ENCODE data around the gene CAMK1D. TPM values are rescaled to one million over a fixed set of nuclear protein-coding genes. Genes with fewer than 3 reads are reported as not detected.

The CAMK1D gene
- total RNA-seq, 1 donor from 2014 or later, result 6.5 TPM

DNA sequence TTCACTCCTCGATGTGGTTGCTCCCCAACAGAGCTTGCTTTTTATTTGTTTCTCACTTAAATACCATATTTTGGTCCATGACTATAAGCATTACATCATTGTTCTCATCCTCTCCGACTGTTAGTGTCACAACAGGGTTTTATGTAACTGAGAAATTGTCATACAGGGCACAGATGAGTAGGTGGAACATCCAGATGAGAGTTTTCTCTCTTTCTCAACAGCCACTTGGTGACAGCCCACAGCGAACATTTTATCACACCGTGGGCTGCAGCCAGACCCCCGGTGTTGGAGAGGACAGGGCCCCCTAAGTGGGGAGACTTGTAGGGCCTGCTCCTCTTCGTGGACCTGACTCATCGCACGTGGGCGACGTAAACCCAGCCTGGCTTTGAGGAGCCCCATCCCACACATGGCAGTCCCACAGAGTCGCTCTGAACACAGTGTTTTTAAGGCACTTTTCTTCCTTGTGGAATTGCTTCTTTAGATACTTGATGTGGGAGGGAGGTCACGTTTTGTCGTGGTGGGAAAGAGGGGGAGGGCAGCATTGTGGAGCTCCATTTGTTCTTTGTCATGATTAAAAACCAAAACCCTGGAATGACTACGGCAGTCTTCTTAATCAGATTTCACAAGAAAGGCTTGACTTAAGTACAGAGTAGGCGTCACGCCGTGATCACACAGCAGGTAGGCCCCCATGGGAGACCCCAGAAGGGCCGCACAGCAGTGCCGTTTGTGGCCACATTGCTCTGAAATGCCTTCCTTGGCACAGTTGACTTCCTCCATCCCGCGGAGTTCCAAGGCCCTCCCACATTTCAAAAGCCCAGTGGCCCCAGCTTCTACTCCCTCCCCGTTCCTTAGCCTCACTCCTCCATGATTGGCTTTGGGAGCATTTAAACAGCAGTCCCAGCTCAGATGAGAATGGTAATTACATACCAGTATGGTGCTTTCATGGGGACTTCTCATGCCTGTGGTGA, 431.6 kb downstream of the CAMK1D start:
- H3K9me3 Mint-ChIP-seq, result no peaks in the 10 kb centered on the region
- TF ChIP-seq, protein P1, sequence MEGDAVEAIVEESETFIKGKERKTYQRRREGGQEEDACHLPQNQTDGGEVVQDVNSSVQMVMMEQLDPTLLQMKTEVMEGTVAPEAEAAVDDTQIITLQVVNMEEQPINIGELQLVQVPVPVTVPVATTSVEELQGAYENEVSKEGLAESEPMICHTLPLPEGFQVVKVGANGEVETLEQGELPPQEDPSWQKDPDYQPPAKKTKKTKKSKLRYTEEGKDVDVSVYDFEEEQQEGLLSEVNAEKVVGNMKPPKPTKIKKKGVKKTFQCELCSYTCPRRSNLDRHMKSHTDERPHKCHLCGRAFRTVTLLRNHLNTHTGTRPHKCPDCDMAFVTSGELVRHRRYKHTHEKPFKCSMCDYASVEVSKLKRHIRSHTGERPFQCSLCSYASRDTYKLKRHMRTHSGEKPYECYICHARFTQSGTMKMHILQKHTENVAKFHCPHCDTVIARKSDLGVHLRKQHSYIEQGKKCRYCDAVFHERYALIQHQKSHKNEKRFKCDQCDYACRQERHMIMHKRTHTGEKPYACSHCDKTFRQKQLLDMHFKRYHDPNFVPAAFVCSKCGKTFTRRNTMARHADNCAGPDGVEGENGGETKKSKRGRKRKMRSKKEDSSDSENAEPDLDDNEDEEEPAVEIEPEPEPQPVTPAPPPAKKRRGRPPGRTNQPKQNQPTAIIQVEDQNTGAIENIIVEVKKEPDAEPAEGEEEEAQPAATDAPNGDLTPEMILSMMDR (conservative IDR thresholded peaks at IDR 0.05), result no peak
- no peak for DNase-seq (ENCODE audit: low read depth, low spot score)
- peaks cover 6% of the 10 kb centered on the region for H3K4me1 Mint-ChIP-seq
- peaks cover 5% of the 10 kb centered on the region for H3K36me3 Mint-ChIP-seq (ENCODE audit: low read depth)
- H3K27me3 Mint-ChIP-seq (ENCODE audit: low read depth), result no peaks in the 10 kb centered on the region
- H3K4me3 Mint-ChIP-seq, result no peak overlapping the region
- H3K27ac Mint-ChIP-seq (ENCODE audit: unreplicated experiment), result no peak overlapping the region

DNA sequence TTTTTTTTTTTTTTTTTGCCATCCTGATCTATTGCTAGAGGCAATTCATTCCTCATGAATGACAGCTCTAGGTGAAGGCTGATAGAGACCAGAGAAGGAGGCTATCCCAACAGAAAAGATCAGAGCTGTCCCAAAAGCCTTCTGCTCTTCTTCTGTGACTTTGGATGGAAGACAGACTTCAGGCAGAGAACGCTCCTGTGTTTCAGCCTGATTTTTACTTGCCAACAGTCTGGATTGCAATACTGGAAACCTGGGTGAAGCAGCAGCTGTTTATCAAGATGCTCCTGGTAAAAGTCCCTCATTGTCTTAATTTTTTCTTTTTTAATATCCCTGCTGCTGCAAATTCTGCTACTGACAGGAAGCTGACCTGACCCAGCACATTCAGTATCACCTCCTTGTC, 432.6 kb downstream of the CAMK1D start:
- Mint-ChIP-seq H3K36me3 (ENCODE audit: low read depth) (peaks cover 3% of the 10 kb centered on the region), H3K4me1 (peaks cover 6% of the 10 kb centered on the region), H3K27ac (ENCODE audit: unreplicated experiment) (no peak overlapping the region), H3K27me3 (ENCODE audit: low read depth) (no peaks in the 10 kb centered on the region), H3K4me3 (no peak overlapping the region), H3K9me3 (no peaks in the 10 kb centered on the region)
- no peak for DNase-seq (ENCODE audit: low read depth, low spot score)
- TF ChIP-seq, protein P1 (conservative IDR thresholded peaks at IDR 0.05), result no peak

DNA sequence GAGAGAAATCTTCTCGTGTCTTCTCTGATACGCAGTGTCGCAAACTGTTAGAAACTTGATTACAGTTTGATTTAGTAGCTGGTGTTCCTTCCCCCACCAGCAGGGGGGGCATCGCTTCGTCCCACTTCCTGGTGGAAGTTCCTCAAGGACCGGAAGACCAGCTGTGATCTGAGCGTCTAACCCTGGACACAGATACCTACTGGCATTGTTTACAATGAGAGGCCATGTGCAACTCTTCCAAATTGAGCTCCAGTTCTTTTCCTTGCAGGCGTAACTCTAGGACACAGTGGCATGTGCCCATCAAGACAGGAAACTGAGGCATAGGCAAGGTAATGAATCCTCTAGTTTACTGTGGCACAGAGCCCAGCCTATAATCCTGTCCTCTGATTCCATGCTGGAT, 433.2 kb downstream of the CAMK1D start:
- Mint-ChIP-seq H3K27me3 (ENCODE audit: low read depth) (no peaks in the 10 kb centered on the region), H3K4me1 (peaks cover 6% of the 10 kb centered on the region), H3K9me3 (no peaks in the 10 kb centered on the region), H3K36me3 (ENCODE audit: low read depth) (peaks cover 2% of the 10 kb centered on the region), H3K27ac (ENCODE audit: unreplicated experiment) (no peak overlapping the region), H3K4me3 (no peak overlapping the region)
- DNase-seq (ENCODE audit: low read depth, low spot score), result peak; percentile 36
- TF ChIP-seq, protein P1 (conservative IDR thresholded peaks at IDR 0.05), result peak; percentile 75

DNA sequence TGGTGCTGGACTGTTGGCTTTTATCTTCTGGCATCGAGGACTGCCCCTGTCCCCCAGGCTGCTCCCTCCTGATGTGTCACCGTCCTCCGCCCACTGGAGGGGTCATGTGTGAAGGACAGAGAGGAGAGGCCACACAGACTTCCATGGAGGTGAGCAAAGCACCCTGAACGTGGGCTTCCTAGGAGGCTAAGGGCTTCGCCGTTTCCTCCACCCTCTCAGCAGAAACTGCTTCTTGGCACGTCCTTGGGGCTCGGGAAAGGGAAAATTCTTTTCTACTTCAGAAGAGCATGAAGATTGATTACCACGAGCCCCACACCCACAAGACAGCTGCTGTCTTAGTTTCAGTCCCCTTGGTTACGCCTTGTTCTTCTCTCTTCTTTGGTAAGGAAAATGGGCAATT, 433.9 kb downstream of the CAMK1D start:
- Mint-ChIP-seq H3K27ac (ENCODE audit: unreplicated experiment) (no peak overlapping the region), H3K36me3 (ENCODE audit: low read depth) (peaks cover 2% of the 10 kb centered on the region), H3K27me3 (ENCODE audit: low read depth) (no peaks in the 10 kb centered on the region), H3K4me1 (peaks cover 6% of the 10 kb centered on the region), H3K4me3 (no peak overlapping the region), H3K9me3 (no peaks in the 10 kb centered on the region)
- TF ChIP-seq, protein P1 (conservative IDR thresholded peaks at IDR 0.05), result no peak
- no peak for DNase-seq (ENCODE audit: low read depth, low spot score)

DNA sequence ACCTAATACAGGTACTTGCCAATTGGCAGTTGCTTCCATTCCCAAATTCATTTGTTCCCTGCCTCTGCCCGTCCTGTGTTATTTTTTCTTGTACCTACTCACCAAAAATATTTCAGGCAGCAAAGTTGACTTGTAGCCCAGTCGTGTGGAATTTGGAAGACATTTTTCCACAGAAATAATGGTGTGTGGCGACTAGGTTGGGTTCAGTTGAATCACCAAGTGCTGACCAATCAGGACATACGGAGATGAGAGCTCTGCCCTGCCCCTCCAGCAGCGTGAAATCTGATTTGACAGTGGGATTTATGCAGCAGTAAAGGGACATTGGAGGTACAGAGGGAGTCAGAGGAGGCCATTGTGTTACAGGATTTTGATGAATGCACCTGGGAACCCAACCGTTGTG, 435.3 kb downstream of the CAMK1D start:
- Mint-ChIP-seq H3K4me1 (peaks cover 6% of the 10 kb centered on the region), H3K36me3 (ENCODE audit: low read depth) (peaks cover 2% of the 10 kb centered on the region), H3K9me3 (no peaks in the 10 kb centered on the region), H3K27ac (ENCODE audit: unreplicated experiment) (no peak overlapping the region), H3K27me3 (ENCODE audit: low read depth) (no peaks in the 10 kb centered on the region), H3K4me3 (no peak overlapping the region)
- DNase-seq (ENCODE audit: low read depth, low spot score), result no peak
- TF ChIP-seq, protein P1 (conservative IDR thresholded peaks at IDR 0.05), result no peak

Data from neural crest cell (in vitro differentiated cells).